GM11168 (cell line): ENCODE results near the gene ATXN1.

Experiments used
- in situ Hi-C: fragments of 300-500 bp; cut with MboI; formaldehyde crosslinking; loops from one replicate; pipeline ENCODE4 v1.12.0; 2022; ENCODE audit warnings: low sequenced_read_pairs; ENCODE audit not compliant: unreplicated experiment

The ATXN1 gene

DNA sequence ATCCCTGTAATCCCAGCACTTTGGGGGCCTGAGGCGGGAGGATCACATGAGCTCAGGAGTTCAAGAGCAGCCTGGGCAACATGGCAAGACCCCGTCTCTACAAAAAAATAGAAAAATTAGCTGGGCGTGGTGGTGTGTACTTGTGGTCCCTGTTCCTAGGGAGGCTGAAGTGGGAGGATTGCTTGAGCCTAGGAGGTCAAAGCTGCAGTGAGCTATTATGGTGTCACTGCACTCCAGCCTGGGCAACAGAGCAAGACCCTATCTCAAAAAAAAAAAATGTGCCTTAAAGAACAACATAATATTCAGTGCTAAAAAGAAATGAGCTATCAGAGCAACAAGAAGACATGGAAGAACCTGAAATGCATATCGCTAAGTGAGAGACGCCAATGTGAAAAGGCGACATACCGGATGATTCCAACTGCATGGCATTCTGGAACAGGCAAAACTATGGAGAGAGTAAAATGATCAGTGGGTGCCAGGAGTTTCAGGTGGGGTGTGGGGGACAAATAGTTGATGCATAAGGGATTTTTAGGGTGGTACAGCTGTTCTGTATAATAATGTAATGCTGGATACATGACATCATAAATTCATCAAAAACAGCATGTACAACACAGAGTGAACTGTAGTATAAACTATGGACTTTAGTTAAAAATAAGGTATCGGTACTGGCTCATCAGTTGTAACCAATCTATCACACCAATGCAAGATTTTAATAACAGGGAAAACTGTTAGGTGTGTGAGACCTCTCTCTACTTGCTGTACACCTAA lies 442.1 kb downstream of the ATXN1 start:
- in situ Hi-C loops: no loop called here

DNA sequence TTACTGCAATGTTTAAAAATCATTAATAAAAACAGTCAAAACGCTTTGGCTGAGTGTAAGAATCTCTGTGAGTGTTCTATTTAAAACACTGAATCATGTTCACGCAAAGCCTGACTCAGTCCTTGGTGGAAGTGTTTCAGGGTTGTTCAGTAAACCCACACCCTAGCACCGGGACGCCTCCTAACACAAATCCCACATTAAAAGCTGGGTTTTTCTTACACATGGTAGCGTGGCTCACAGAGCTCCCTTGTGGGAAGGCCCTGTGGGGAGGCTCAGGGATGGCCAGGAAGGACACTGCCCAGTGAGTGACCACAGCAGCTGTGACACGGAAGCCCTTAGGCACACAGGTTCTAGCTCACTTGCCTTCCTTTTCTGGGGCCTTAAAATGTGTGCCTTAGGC lies 442.7 kb downstream of the ATXN1 start:
- in situ Hi-C loops: no loop called here

- in situ Hi-C loops: no loop called here
These were observed 444.5 kb downstream of the ATXN1 start for GRCh38 chr6:16316741-16317251.

GRCh38 chr6:16314296-16314695 lies 447.0 kb downstream of the ATXN1 start:
- in situ Hi-C loops: no loop called here

- in situ Hi-C loops: no loop called here
These were observed 447.5 kb downstream of the ATXN1 start for GRCh38 chr6:16313732-16314131.

GRCh38 chr6:16311763-16312162 lies 449.5 kb downstream of the ATXN1 start:
- in situ Hi-C loops: no loop called here

- in situ Hi-C loops: no loop called here
These were observed 454.9 kb downstream of the ATXN1 start for GRCh38 chr6:16306334-16306733.

DNA sequence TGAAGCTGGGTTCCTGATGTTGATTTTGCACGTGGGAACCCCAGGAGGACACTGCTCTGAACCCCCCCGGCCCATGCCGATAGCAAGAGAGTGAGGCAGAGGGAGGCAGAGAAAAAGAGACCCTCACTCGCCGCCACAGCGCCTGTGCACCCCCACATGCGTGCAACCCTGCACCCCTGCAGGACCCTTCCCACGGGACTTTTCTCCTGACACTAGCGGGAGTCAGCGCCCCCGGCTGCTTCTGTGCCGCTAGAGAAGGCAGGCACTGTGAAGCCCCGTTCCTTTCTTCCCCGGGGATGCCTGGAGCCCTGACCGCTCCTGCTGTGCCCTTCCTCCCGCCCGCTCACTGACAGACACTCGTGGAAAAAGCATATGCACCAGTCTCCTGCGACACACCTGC lies 455.5 kb downstream of the ATXN1 start:
- in situ Hi-C loops: no loop called here

DNA sequence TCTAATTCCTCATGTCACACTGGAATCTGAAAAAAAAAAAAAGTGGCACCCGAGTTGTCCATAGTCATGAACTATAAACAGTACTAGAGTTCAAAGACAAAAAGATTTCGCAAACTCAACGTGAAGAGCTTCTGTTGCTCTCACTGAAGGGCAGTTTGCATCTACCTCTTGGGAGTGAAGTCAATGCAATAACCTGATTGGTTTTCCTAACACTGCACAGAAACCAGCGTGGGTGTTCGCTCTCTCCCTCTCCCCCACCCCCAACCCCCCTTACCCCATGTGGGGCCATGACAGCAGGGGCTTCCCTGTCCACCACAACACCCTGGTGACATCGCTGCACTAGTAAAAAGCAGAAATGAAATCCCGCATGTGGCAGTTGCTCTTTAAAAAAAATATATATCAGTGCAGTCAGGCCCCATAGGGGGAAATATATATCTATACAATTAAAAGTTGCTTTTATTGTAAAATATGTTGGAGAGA lies 456.0 kb downstream of the ATXN1 start:
- in situ Hi-C loops: no loop called here

DNA sequence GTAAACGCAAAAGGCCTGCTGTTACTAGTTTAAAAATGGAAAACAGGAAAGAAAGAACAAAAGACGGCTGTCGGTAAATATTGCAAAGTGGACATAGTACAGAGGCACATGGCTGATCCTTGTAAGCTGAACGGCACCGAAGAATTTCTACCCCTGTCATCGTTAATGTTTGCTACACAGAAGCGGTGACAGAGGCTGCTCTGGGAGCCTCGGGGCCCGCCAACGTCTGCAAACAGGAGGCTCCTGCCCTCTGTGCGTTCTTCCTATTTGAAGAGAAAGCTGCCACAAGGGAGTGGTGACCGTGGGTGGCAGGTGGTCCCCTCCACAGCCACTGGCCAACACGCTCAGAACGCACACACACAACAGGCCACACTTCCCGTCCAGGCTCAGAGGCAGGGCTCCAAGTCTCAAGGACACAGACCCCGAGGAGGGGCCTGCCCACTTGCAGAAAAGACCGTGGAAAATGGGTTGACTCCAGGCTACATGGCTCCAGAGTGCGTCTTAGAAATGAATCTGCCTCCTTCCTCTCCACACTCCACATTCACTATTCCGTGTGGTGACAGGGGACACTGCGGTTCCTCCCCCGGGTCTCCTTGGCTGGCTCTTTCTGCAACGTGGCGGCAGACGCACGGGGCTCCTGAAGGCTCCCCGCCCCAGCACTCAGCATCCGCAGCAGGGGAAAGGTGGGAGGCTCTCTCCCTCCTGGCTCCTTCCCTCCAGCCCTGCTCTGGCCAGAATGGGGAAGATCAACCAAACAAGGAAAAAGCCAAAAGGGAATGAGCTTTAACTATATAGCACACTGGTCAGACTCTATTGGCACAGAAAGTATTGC lies 458.3 kb downstream of the ATXN1 start:
- in situ Hi-C loops: no loop called here

GRCh38 chr6:16301511-16301910 lies 459.7 kb downstream of the ATXN1 start:
- in situ Hi-C loops: no loop called here

DNA sequence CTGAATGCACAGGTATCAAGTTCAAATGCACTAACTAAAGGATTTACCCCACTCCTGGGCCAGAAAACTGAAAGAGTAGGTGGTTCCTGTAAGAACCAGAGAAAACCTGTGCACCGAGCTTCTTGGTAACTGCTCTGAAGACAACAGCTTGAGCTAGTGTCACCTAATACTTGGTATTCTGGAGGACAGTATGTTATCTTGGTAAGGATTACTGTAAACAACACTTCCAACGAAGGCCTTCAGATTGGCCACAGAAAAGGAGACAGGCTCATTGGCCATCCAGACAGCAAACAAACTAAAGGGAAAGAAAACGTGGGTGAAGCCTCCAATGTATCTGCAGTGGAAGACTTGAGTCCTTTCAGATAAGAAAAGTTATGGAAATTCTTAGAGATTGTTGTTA lies 461.4 kb downstream of the ATXN1 start:
- in situ Hi-C loops: no loop called here

DNA sequence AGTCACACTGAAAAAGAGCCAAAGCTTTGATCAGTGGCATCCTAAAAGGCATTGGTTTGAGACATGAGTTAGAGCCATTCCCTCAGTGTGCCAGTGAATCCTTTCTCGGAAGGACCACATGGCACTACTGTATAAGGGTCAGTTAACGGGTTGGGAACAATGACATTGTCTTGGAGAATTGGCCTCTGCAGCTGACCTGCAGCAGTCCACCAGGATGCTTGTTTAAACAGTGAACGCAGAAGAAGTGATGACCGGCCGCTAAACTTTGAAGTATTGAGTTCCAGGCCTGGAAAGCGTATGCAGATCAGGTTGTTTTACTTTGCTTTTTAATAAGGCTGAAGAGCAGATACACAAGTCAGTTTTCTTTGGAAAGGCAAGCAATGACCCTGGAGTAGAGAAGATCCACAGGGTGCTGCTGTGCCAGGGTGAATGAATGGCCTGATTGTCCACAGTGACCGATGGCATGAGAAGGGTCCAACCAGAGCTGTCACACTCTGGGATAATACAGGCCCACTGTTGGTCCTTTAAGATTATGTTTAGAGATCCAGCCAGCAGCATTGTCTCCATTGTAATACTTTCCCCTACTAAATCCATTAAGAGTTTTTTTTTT lies 465.1 kb downstream of the ATXN1 start:
- in situ Hi-C loops: no loop called here

DNA sequence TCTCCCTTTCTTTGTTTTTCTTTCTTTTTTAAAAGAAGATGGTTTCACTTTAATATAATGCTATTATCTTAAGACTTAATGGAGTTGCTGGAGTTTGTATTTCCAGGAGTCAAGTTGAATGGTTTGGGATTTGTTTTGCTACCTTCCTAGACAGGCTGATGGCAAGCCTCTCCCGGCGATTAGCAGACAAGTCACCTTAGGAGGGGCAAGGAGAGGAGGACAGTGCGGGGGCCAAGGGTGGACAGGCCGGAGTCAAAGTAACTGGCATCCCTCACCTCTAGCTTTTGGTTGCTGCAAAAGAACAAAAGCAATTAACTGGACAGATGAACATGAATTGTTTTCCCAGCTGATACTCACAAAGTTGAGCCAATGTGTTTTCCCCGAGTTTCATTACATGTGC lies 465.8 kb downstream of the ATXN1 start:
- in situ Hi-C loops: no loop called here

DNA sequence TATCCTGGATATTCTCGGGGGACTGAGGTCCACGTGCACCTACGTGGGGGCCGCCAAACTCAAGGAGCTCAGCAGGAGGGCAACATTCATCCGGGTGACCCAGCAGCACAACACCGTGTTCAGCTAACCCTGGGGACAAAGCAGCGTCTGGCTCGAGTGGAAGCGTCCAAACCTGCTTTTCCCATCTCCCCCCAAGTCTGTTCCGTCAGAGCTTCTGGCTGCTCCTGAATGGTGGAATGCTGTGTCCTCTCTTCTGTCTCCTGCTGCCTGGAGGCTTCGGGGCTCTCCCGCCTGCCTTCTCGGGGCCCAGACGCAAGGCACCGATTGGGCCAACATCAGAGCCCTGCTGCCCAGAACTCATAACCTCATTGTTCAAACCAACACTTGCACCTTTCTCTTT lies 466.2 kb downstream of the ATXN1 start:
- in situ Hi-C loops: no loop called here

DNA sequence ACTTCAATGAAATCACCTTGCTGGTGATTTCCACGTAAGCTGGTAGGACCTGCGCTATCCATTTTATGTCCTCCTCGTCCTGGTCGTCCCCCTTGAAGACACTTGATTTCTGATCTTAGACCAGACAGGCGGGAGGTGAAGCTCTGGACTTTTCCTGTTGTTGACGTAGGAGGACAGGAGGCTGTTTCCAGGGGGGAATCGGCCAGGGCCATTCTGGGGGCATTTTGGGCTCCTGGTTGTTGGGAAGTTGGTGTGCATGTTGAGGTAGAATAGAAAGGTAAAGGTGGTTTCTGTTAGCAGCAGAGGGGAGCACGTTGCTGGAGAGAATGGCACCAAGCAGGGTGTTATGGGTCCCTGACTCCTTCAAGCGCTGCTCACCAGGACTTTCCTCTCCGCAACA lies 466.9 kb downstream of the ATXN1 start:
- in situ Hi-C loops: no loop called here

DNA sequence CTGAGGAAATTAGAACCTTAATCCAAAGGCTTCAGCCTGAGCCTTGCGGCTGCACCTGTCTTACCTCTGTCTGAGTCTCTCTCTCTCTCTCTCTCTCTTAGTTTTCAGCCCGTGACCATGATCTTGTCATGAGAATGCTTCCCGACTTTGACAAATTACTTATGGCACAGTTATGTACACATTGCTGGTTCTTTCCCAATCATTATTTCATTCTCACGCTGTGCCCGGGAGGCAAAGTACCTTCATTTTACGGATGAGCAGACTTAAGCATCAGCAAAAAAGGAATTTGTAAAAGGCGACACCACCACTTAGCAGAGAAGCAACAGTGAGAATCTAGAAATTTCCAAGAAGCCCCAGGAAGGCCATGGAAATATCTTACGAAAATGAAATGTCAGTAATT lies 468.3 kb downstream of the ATXN1 start:
- in situ Hi-C loops: no loop called here

GRCh38 chr6:16292432-16292831 lies 468.8 kb downstream of the ATXN1 start:
- in situ Hi-C loops: no loop called here

- in situ Hi-C loops: no loop called here
These were observed 469.5 kb downstream of the ATXN1 start for GRCh38 chr6:16291739-16292138.

- in situ Hi-C loops: no loop called here
These were observed 473.1 kb downstream of the ATXN1 start for GRCh38 chr6:16288163-16288562.

DNA sequence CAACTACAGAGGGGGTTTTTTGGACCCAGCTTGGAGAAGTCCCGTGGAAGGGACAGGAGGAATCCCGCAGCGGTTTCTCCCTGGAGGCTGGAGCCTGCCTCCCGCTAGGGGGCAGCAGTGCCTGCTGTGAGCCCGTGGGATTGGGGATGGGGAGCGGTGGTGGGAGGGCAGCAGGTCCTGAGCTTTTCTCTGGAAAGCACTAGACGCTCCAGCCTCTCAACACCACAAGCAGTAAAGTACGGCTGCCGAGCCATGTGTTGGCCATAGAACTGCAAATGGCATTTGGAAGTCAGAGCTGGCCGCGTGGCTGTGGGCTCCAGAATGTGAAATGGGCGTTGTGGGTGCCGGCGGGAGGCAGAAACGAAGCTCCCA lies 475.1 kb downstream of the ATXN1 start:
- in situ Hi-C loops: no loop called here
